ENCODE measurements around the gene ARHGAP10.

Gene ARHGAP10

DNA sequence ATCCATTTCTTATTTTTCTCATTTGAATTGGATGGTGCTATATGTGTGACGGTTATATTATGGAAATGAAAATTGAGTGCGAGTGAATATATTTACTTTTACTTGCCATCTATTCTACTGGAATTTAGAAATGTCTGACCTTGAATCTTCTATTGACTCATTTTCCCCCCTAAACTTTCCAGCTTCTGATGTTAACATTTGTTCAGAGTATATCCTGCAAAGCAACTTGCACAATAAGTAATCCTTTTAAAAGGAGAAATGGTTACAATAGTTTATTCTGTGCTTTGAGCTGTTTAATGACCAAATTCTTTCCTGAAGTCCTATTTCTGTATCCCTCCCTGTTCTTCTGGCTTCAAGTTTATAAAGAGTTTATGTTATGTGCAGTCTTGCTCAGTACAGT is 116.7 kb downstream of the ARHGAP10 start:
- H3K4me3 ChIP-seq (ENCODE audit: low read depth, low read length): no peak overlapping the region
- no peak for DNase-seq (ENCODE audit: low read depth)
- TF ChIP-seq, protein P1, sequence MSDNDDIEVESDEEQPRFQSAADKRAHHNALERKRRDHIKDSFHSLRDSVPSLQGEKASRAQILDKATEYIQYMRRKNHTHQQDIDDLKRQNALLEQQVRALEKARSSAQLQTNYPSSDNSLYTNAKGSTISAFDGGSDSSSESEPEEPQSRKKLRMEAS (IDR thresholded peaks at IDR 0.05; ENCODE audit: low read depth, low read length): no peak

DNA sequence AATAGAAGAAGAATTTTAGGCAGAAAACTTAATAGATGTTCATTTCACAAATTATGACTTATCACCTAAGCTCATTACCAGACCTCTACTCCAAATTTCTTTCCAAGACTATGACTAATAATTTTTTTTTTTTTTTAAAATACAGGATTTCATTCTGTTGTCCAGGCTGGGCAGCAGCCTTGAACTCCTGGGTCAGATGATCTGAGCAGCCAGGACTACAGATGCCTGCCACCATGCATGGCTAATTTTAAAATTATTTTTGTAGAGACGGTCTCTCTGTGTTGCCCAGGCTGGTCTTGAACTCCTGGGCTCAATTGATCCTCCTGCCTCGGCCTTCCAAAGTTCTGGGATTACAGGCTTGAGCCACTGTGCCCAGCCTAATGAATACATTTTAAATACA is 119.2 kb downstream of the ARHGAP10 start:
- H3K4me3 ChIP-seq (ENCODE audit: low read depth, low read length): no peak overlapping the region
- DNase-seq (ENCODE audit: low read depth): no peak
- TF ChIP-seq, protein P1 (IDR thresholded peaks at IDR 0.05; ENCODE audit: low read depth, low read length): no peak
- TF ChIP-seq MYC (IDR thresholded peaks at IDR 0.05; ENCODE audit: low read depth, low read length) (no peak), POLR2A (IDR thresholded peaks at IDR 0.05; ENCODE audit: extremely low read depth, insufficient read length) (no peak)
- TF ChIP-seq, protein P2, sequence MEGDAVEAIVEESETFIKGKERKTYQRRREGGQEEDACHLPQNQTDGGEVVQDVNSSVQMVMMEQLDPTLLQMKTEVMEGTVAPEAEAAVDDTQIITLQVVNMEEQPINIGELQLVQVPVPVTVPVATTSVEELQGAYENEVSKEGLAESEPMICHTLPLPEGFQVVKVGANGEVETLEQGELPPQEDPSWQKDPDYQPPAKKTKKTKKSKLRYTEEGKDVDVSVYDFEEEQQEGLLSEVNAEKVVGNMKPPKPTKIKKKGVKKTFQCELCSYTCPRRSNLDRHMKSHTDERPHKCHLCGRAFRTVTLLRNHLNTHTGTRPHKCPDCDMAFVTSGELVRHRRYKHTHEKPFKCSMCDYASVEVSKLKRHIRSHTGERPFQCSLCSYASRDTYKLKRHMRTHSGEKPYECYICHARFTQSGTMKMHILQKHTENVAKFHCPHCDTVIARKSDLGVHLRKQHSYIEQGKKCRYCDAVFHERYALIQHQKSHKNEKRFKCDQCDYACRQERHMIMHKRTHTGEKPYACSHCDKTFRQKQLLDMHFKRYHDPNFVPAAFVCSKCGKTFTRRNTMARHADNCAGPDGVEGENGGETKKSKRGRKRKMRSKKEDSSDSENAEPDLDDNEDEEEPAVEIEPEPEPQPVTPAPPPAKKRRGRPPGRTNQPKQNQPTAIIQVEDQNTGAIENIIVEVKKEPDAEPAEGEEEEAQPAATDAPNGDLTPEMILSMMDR (IDR thresholded peaks at IDR 0.05; ENCODE audit: low read depth, low read length): no peak

DNA sequence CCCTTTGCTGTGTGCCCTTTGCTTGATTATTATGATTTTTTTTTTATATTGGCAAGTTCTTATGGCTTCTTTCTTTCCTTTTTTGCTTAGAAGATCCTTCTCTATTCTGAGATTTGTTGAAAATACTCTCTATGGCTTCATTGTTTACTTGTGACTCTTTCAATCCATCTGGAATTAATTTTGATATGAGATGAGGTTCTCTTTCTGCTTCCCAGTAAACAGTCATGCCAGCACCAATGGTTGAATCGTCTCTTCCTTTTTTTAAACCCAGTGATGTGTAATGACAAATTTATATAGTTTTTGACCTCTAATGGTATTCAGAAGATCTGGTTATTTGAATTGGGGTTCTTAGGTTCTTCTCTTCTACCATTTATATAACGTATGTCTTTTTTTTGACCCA is 121.8 kb downstream of the ARHGAP10 start:
- H3K4me3 ChIP-seq (ENCODE audit: low read depth, low read length): no peak overlapping the region
- DNase-seq (ENCODE audit: low read depth): no peak
- TF ChIP-seq, protein P1 (IDR thresholded peaks at IDR 0.05; ENCODE audit: low read depth, low read length): no peak
- TF ChIP-seq MYC (IDR thresholded peaks at IDR 0.05; ENCODE audit: low read depth, low read length) (no peak), POLR2A (IDR thresholded peaks at IDR 0.05; ENCODE audit: extremely low read depth, insufficient read length) (no peak)
- TF ChIP-seq, protein P2 (IDR thresholded peaks at IDR 0.05; ENCODE audit: low read depth, low read length): no peak

DNA sequence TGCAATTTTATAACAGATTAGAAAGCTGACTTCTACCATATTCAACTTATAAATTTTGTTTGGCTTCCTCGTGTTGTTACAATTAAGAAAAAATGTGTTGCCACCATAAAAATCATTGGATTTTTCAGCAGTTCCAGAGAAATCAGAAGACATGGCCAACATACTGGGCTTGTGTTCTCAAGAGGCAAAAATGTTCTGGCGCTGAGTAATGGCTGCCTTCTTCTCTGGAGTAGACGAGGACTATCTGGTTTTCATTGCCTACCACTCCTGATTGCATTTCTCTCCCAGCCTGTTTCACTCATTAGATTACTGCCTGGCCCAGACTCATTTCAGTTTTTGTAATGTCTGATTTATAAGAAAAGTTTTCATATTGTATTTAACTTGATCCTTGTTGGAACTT is 122.3 kb downstream of the ARHGAP10 start:
- TF ChIP-seq POLR2A (IDR thresholded peaks at IDR 0.05; ENCODE audit: extremely low read depth, insufficient read length) (no peak), MYC (IDR thresholded peaks at IDR 0.05; ENCODE audit: low read depth, low read length) (no peak)
- TF ChIP-seq, protein P2 (IDR thresholded peaks at IDR 0.05; ENCODE audit: low read depth, low read length): no peak
- TF ChIP-seq, protein P1 (IDR thresholded peaks at IDR 0.05; ENCODE audit: low read depth, low read length): no peak
- H3K4me3 ChIP-seq (ENCODE audit: low read depth, low read length): no peak overlapping the region
- no peak for DNase-seq (ENCODE audit: low read depth)

DNA sequence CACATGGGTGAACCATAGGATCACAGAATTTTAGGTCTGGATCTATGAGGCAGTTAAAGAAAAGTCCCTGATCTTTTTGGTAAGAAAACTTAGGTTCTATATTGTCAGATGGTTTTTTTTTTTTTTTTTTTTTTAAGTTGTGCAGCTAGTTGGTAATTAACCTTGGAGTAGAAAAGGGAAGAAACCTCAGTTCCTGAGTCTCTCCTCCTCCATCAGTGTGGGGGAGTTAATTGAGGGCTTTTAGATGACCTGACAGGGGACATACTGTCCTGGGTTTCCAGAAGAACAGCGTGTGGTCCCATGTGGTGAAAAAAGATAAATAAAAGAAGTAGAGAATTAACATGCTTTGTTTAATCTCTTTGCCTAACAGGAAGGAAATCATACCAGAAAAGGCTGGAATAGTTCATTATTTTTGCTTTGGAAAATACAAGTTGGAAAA is 123.7 kb downstream of the ARHGAP10 start:
- DNase-seq (ENCODE audit: low read depth): no peak
- no peak for TF ChIP-seq POLR2A (IDR thresholded peaks at IDR 0.05; ENCODE audit: extremely low read depth, insufficient read length)
- TF ChIP-seq, protein P1 (IDR thresholded peaks at IDR 0.05; ENCODE audit: low read depth, low read length): no peak
- TF ChIP-seq, protein P2 (IDR thresholded peaks at IDR 0.05; ENCODE audit: low read depth, low read length): no peak
- no peak for TF ChIP-seq MYC (IDR thresholded peaks at IDR 0.05; ENCODE audit: low read depth, low read length)
- H3K4me3 ChIP-seq (ENCODE audit: low read depth, low read length): no peak overlapping the region

DNA sequence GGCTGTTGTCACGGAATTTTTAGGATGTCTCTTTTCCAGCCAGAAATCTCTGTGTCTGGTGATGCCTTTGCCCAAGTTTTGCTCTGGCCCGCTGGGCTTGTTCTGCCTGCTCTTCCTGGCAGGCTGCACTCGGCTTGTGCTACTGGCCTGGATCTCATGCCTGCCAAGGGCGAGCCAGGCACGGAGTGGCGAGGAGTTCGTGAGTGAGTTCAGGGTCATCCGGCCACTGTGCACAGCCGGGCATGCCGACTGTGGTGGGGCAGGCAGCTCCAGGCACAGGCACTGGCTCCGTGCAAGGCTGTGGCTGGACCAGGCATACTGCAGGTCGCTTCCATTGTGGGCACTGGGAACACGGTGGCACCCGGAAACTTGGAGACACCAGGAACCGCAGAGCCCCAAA is 129.1 kb downstream of the ARHGAP10 start:
- DNase-seq (ENCODE audit: low read depth): no peak
- no peak overlapping the region for H3K4me3 ChIP-seq (ENCODE audit: low read depth, low read length)

More for the DNA sequence above, 129.1 kb downstream of the ARHGAP10 start:
- TF ChIP-seq POLR2A (IDR thresholded peaks at IDR 0.05; ENCODE audit: extremely low read depth, insufficient read length) (no peak), MYC (IDR thresholded peaks at IDR 0.05; ENCODE audit: low read depth, low read length) (no peak)
- TF ChIP-seq, protein P1 (IDR thresholded peaks at IDR 0.05; ENCODE audit: low read depth, low read length): no peak

Measured in NB4 (cell line).